PC-9 (cell line): ENCODE results near the gene KPNA6. TPM values are rescaled to one million over a fixed set of nuclear protein-coding genes. Genes with fewer than 3 reads are reported as not detected.

Source experiments
- BruUV-seq: library from RNA; stranded (reverse); fragments of 400-500 nt; replicated peaks from 2 replicates; lab custom pipeline; 2021; lab: Mats Ljungman, UMichigan
- CTCF ChIA-PET: fragments of 300-600 bp; sonication (Branson Sonifier 250); formaldehyde crosslinking; loops from one replicate; lab custom pipeline; 2022; ENCODE audit warnings: antibody characterized with exemption; lab: Charles Lee
- POLR2A ChIA-PET: fragments of 300-600 bp; sonication (Branson Sonifier 250); formaldehyde crosslinking; loops from one replicate; lab custom pipeline; 2022; ENCODE audit warnings: antibody characterized with exemption; ENCODE audit not compliant: unreplicated experiment; lab: Charles Lee
- DNase-seq, 2 experiments: peaks; one replicate each; pipeline versions ENCODE4 v3.0.0 to v3.0.0-alpha.2; 2015 to 2022; ENCODE audit warnings: mixed read lengths in 1 of 2
- H2AFZ ChIP-seq: fragments of 200-600 bp; sonication (generic); 2 replicates; pipeline ENCODE4 v1.8.1; 2017; ENCODE audit warnings: antibody characterized with exemption
- H3F3A ChIP-seq: fragments of 200-600 bp; sonication (generic); 2 replicates; pipeline ENCODE4 v1.8.1; 2017; ENCODE audit warnings: antibody characterized with exemption, mild to moderate bottlenecking, low read depth; ENCODE audit not compliant: insufficient read depth
- H3K27ac ChIP-seq: fragments of 200-600 bp; sonication (generic); 2 replicates; pipeline ENCODE4 v1.6.1; 2016; ENCODE audit warnings: mixed run types
- H3K27me3 ChIP-seq: fragments of 200-600 bp; sonication (generic); 2 replicates; pipeline ENCODE4 v1.6.1; 2016; ENCODE audit warnings: low read depth, mixed run types; ENCODE audit not compliant: insufficient read depth
- H3K36me3 ChIP-seq: fragments of 200-600 bp; sonication (generic); 2 replicates; pipeline ENCODE4 v1.6.1; 2016; ENCODE audit warnings: low read depth, mixed run types
- H3K4me1 ChIP-seq: fragments of 200-600 bp; sonication (generic); replicated peaks from 2 replicates; pipeline ENCODE4 v1.6.1; 2016; ENCODE audit warnings: mixed run types; ENCODE audit not compliant: insufficient read depth
- H3K4me2 ChIP-seq: fragments of 200-600 bp; sonication (generic); 2 replicates; pipeline ENCODE4 v1.6.1; 2017; ENCODE audit warnings: mixed run types
- H3K4me3 ChIP-seq: fragments of 200-600 bp; sonication (generic); 2 replicates; pipeline ENCODE4 v1.6.1; 2016; ENCODE audit warnings: mixed run types
- H3K79me2 ChIP-seq: fragments of 200-600 bp; sonication (generic); 2 replicates; pipeline ENCODE4 v1.6.1; 2017; ENCODE audit warnings: low read depth, mixed run types
- H3K9me2 ChIP-seq: fragments of 200-600 bp; sonication (generic); 2 replicates; pipeline ENCODE4 v1.8.1; 2017; ENCODE audit warnings: mild to moderate bottlenecking; ENCODE audit not compliant: insufficient read depth
- H3K9me3 ChIP-seq: fragments of 200-600 bp; sonication (generic); 2 replicates; pipeline ENCODE4 v1.8.1; 2016; ENCODE audit warnings: low read depth; ENCODE audit not compliant: insufficient read depth
- H4K20me1 ChIP-seq: fragments of 200-600 bp; sonication (generic); 2 replicates; pipeline ENCODE4 v1.8.1; 2017; ENCODE audit not compliant: insufficient read depth
- CTCF ChIP-seq: fragments of 200-600 bp; sonication (generic); conservative IDR thresholded peaks from 2 replicates; pipeline ENCODE4 v1.6.1; 2017; ENCODE audit warnings: mixed run types, antibody characterized with exemption, mild to moderate bottlenecking, moderate library complexity
- EZH2 ChIP-seq: fragments of 200-600 bp; sonication (generic); IDR thresholded peaks from 2 replicates; pipeline ENCODE4 v1.8.0; 2017; ENCODE audit warnings: antibody characterized with exemption, low read depth
- intact Hi-C: fragments of 100-400 bp; cut with micrococcal nuclease; formaldehyde crosslinking; loops from one replicate; pipeline ENCODE4 v1.10.0; 2022; ENCODE audit not compliant: unreplicated experiment
- total RNA-seq: library from RNA; stranded (reverse); gene quantifications from 2 replicates; pipeline ENCODE4 v1.2.3, GENCODE V29; 2021

Gene KPNA6
- total RNA-seq, 1 experiment from 2014 or later: 89.9 TPM

- Histone ChIP-seq H4K20me1 (0 out of 2 replicates have a peak, but pooled peaks cover 3% of the 10 kb centered on the region), H3K9me3 (no peaks in the 10 kb centered on the region), H3K9me2 (no peaks in the 10 kb centered on the region), H3K4me1 (peaks cover 27% of the 10 kb centered on the region), H2AFZ (no peak overlapping the region), H3K27ac (no peak overlapping the region), H3K79me2 (peaks cover 7% of the 10 kb centered on the region; the same call in 1 of the 2 replicates), H3K4me2 (no peak overlapping the region), H3F3A (peaks cover 38% of the 10 kb centered on the region), H3K36me3 (no peaks in the 10 kb centered on the region), H3K27me3 (no peaks in the 10 kb centered on the region), H3K4me3 (no peak overlapping the region)
- BruUV-seq: no TSS peak
- DNase-seq: no peak
- CTCF ChIA-PET: no interaction called here
- TF ChIP-seq EZH2 (no peak), CTCF (no peak)
- intact Hi-C loops: loop anchor here (10.0 kb wide), 2 partner anchors 104 to 404 kb away; no protein-coding TSS in a partner anchor
- POLR2A ChIA-PET: no interaction called here
Measured at GRCh38 chr1:32068957-32069588, 38.8 kb upstream of the KPNA6 start.

GRCh38 chr1:32071758-32072621 is 35.9 kb upstream of the KPNA6 start:
- Histone ChIP-seq H4K20me1 (peaks cover 7% of the 10 kb centered on the region; the same call in 1 of the 2 replicates), H3K9me2 (no peaks in the 10 kb centered on the region), H3F3A (peaks cover 13% of the 10 kb centered on the region; the same call in 1 of the 2 replicates), H3K4me3 (peak overlapping the region; percentile 67), H3K27ac (peak overlapping the region; percentile 0; the same call in 1 of the 2 replicates), H3K9me3 (no peaks in the 10 kb centered on the region), H3K4me1 (peaks cover 17% of the 10 kb centered on the region), H3K36me3 (no peaks in the 10 kb centered on the region), H3K4me2 (peak overlapping the region; percentile 86), H2AFZ (peak overlapping the region; percentile 91), H3K79me2 (peaks cover 12% of the 10 kb centered on the region; the same call in 1 of the 2 replicates), H3K27me3 (no peaks in the 10 kb centered on the region)
- no TSS peak for BruUV-seq
- TF ChIP-seq EZH2 (no peak), CTCF (no peak)
- intact Hi-C loops: loop anchor here (5.0 to 10.0 kb wide), 2 partner anchors 35 to 103 kb away; partner anchors contain the start of genes KPNA6 and TXLNA
- ChIA-PET CTCF (interaction anchor here (1.5 kb wide), 1 partner anchor 36 kb away, joined by 16 read pairs; the partner anchor contains the start of gene KPNA6), POLR2A (interaction anchor here (0.6 to 0.7 kb wide), 3 partner anchors 144 to 1440 kb away, joined by 4 to 6 read pairs (median 6); no protein-coding TSS in a partner anchor)
- DNase-seq: no peak
